Activated CD8-positive, alpha-beta memory T cell treated with anti-CD3 and anti-CD28 coated beads, Interleukin-2, amount 50 U/mL, for 4 hours (primary cell): Measurements from ENCODE around the gene RCL1.
"Not testable (repeated sequence)": the region's sequence is repeated elsewhere in the genome, so short reads cannot be mapped to it uniquely, and the experiment has no call there.

ENCODE experiments used
- DNase-seq: peaks from one replicate; pipeline ENCODE4 v3.0.0-alpha.2; 2020

The RCL1 gene

GRCh38 chr9:4892501-4893194 lies 99.9 kb downstream of the RCL1 start:
- DNase-seq: no peak

DNA sequence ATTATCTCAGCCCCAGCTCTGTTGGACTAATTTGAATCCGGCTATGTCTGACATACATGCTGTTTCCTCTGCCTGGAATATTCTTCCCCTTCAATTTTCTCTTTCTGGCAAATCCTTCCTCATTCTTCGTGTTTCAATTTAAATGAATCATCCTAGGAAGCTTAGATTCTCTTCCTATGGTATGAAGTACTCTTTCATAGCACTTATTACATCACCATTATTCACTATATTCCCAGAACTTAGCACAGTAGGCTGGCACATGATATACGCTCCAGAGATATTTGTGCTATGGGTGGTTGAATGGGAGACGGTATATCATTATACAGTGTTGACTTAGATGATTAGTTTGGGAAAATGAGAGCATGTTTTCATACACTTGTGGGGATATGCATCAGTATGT lies 101.3 kb downstream of the RCL1 start:
- no peak for DNase-seq

DNA sequence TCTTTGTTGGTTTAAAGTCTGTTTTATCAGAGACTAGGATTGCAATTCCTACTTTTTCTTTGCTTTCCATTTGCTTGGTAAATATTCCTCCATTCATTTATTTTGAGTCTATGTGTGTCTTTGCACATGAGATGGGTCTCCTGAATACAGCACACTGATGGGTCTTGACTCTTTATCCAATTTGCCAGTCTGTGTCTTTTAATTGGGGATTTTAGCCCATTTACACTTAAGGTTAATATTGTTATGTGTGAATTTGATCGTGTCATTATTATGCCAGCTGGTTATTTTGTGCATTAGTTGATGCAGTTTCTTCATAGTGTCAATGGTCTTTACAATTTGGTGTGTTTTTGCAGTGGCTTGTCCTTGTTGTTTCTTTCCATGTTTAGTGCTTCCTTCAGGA lies 107.1 kb downstream of the RCL1 start:
- DNase-seq: not testable (repeated sequence)

DNA sequence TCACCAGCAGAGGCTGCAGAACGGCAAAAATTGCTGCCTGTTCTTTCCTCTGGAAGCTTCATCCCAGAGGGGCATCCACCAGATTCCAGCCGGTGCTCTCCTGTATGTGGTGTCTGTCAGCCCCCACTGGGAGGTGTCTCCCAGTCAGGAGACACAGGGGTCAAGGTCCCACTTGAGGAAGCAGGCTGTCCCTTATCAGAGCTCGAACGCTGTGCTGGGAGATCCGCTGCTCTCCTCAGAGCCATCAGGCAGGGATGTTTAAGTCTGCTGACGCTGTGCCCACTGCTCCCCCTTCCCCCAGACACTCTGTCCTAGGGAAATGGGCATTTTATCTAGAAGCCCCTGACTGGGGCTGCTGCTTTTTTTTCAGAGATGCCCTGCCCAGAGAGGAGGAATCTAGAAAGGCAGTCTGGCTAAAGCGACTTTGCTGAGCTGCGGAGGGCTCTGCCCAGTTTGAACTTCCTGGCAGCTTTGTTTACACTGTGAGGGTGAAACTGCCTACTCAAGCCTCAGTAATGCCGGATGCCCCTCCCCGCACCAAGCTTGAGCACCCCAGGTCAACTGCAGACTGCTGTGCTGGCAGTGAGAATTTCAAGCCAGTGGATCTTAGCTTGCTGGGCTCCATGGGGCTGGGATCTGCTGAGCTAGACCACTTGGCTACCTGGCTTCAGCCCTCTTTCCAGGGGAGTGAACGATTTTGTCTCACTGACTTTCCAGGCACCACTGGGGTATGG lies 108.8 kb downstream of the RCL1 start:
- DNase-seq: not testable (repeated sequence)

DNA sequence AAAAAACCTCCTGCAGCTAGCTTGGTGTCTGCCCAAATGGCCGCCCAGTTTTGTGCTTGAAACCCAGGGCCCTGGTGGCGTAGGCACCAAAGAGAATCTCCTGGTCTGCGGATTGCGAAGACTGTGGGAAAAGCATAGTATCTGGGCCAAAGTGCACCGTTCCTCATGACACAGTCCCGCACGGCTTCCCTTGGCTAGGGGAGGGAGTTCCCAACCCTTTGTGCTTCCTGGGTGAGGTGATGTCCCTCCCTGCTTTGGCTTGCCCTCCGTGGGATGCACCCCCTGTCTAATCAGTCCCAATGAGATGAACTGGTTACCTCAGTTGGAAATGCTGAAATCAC lies 109.4 kb downstream of the RCL1 start:
- no peak for DNase-seq

GRCh38 chr9:4904322-4905134 lies 111.8 kb downstream of the RCL1 start:
- no peak for DNase-seq

DNA sequence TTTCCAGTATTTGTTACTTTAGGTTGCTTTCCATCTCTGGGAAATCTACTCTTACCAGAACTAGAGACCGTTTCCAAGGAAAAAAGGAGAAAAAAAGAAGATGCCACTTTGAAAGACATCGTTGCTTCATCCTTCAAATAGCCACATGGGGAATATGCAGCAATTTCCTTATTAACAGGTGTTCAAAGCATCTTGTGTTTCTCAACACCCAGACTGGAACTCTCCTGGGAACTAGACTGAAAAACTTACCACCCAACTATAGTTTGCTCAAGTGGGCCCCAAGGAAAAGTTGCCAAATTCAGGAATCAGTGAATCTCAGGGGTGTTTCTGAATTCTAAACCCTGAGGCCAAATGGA lies 112.4 kb downstream of the RCL1 start:
- no peak for DNase-seq
